SU-DHL-6 (cell line): Measurements from ENCODE around the gene ORAI3.

Experiments used
- EZH2phosphoT487 ChIP-seq: fragments of 200-600 bp; sonication (generic), shearing (Covaris generic); conservative IDR thresholded peaks from 2 replicates; pipeline ENCODE4 v1.6.1; 2018; ENCODE audit warnings: mild to moderate bottlenecking, antibody characterized with exemption, low read length, moderate library complexity, mixed read lengths
- TF ChIP-seq, protein P1 (sequence below): fragments of 200-600 bp; sonication (generic); IDR thresholded peaks from one replicate; pipeline ENCODE4 v1.5.1; 2017; ENCODE audit warnings: antibody characterized with exemption, mild to moderate bottlenecking, low read length, moderate library complexity; ENCODE audit not compliant: insufficient read depth, poor library complexity, severe bottlenecking

DNA sequence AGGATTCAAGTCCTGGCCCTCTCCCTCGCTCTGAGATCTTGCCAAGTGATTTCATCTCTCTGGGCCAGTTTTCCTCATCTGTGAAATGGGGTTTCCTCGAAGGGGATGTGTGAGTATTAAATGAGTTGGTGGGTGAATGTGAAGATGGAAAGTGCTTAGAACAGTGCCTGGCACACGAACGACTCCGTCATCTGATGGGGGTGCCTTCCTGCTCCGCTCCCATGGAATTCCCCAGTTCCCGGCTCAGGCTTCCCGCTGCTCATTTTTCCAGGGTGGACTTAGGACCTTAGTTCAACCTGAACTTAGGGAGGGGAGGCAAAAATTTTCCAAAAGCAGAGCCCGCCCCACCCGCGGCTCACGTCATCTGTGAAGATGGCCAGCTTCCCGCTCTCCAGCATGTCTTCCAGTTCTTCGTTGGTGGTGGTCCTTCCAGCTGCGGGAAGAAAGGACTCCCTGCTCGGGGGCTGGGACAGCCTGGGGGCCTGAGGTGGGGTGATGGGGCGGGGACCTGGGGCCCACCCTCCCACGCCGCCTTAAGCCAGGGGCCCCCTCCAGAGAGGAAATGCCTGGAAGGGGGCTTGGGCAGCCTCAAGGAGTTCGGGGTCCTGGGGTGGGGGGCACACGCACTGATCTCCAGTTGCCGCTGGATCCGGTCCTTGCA, 47.6 kb downstream of the ORAI3 start:
- TF ChIP-seq, protein P1, sequence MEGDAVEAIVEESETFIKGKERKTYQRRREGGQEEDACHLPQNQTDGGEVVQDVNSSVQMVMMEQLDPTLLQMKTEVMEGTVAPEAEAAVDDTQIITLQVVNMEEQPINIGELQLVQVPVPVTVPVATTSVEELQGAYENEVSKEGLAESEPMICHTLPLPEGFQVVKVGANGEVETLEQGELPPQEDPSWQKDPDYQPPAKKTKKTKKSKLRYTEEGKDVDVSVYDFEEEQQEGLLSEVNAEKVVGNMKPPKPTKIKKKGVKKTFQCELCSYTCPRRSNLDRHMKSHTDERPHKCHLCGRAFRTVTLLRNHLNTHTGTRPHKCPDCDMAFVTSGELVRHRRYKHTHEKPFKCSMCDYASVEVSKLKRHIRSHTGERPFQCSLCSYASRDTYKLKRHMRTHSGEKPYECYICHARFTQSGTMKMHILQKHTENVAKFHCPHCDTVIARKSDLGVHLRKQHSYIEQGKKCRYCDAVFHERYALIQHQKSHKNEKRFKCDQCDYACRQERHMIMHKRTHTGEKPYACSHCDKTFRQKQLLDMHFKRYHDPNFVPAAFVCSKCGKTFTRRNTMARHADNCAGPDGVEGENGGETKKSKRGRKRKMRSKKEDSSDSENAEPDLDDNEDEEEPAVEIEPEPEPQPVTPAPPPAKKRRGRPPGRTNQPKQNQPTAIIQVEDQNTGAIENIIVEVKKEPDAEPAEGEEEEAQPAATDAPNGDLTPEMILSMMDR: no peak
- no peak for TF ChIP-seq EZH2phosphoT487
